GM23248 (cell line): ENCODE measurements around the gene FAM110D. TPM values are rescaled to one million over a fixed set of nuclear protein-coding genes. Genes with fewer than 3 reads are reported as not detected.

Experiments used
- DNase-seq: peaks from one replicate; pipeline ENCODE4 v3.0.0-alpha.2; 2015
- H2AFZ ChIP-seq: fragments of 200-600 bp; sonication (generic); 2 replicates; pipeline ENCODE4 v1.6.1; 2016; ENCODE audit warnings: antibody characterized with exemption
- H3F3A ChIP-seq: fragments of 200-600 bp; sonication (generic); 2 replicates; pipeline ENCODE4 v1.6.1; 2016; ENCODE audit warnings: mild to moderate bottlenecking, antibody characterized with exemption, mixed run types; ENCODE audit not compliant: insufficient read depth
- H3K27ac ChIP-seq: fragments of 200-600 bp; sonication (generic); 2 replicates; pipeline ENCODE4 v1.5.1; 2016; ENCODE audit warnings: mild to moderate bottlenecking
- H3K27me3 ChIP-seq: fragments of 200-600 bp; sonication (generic); replicated peaks from 2 replicates; pipeline ENCODE4 v1.6.1; 2016; ENCODE audit warnings: mild to moderate bottlenecking; ENCODE audit not compliant: insufficient read depth
- H3K36me3 ChIP-seq: fragments of 200-600 bp; sonication (generic); 2 replicates; pipeline ENCODE4 v1.6.1; 2016; ENCODE audit warnings: low read depth, mild to moderate bottlenecking
- H3K4me1 ChIP-seq: fragments of 200-600 bp; sonication (generic); 2 replicates; pipeline ENCODE4 v1.6.1; 2016; ENCODE audit warnings: mild to moderate bottlenecking; ENCODE audit not compliant: insufficient read depth
- H3K4me2 ChIP-seq: fragments of 200-600 bp; sonication (generic); one replicate; pipeline ENCODE4 v1.6.1; 2016; ENCODE audit warnings: mild to moderate bottlenecking; ENCODE audit not compliant: unreplicated experiment
- H3K4me3 ChIP-seq: fragments of 200-600 bp; sonication (generic); 2 replicates; pipeline ENCODE4 v1.5.1; 2016; ENCODE audit warnings: mild to moderate bottlenecking
- H3K79me2 ChIP-seq: fragments of 200-600 bp; sonication (generic); 2 replicates; pipeline ENCODE4 v1.6.1; 2016; ENCODE audit warnings: mild to moderate bottlenecking; ENCODE audit not compliant: insufficient read depth
- H3K9ac ChIP-seq: fragments of 200-600 bp; sonication (generic); 2 replicates; pipeline ENCODE4 v1.6.1; 2016; ENCODE audit warnings: mild to moderate bottlenecking
- H3K9me2 ChIP-seq: fragments of 200-600 bp; sonication (generic); 2 replicates; pipeline ENCODE4 v1.6.1; 2016; ENCODE audit warnings: mixed run types, mild to moderate bottlenecking, moderate library complexity; ENCODE audit not compliant: insufficient read depth
- H3K9me3 ChIP-seq: fragments of 200-600 bp; sonication (generic); one replicate; pipeline ENCODE4 v1.6.1; 2017; ENCODE audit warnings: low read depth
- H4K20me1 ChIP-seq: fragments of 200-600 bp; sonication (generic); 2 replicates; pipeline ENCODE4 v1.6.0; 2016; ENCODE audit not compliant: insufficient read depth
- EZH2 ChIP-seq: fragments of 200-600 bp; sonication (generic); IDR thresholded peaks from 2 replicates; pipeline ENCODE4 v1.6.1; 2018; ENCODE audit warnings: antibody characterized with exemption, mild to moderate bottlenecking; ENCODE audit not compliant: insufficient read depth, poor library complexity, severe bottlenecking
- EZH2phosphoT487 ChIP-seq: fragments of 200-600 bp; sonication (generic); IDR thresholded peaks from 2 replicates; pipeline ENCODE4 v1.6.1; 2018; ENCODE audit warnings: antibody characterized with exemption, moderate library complexity, mild to moderate bottlenecking, low read depth; ENCODE audit not compliant: insufficient read depth
- WGBS, 2 experiments: methylation state at CpG; one replicate each; pipeline ENCODE4 v1.1.6; 2015 to 2017; ENCODE audit warnings: low lambda C conversion rate in 2 of 2, low coverage in 1 of 2; ENCODE audit errors: missing lambda C conversion rate in 2 of 2; 5-methylcytosine and 5-hydroxymethylcytosine counted together
- in situ Hi-C: fragments of 300-500 bp; cut with MboI; formaldehyde crosslinking; loops from 2 replicates; pipeline ENCODE4 v1.15.0; 2020
- polyA plus RNA-seq: library from polyadenylated mRNA; unstranded; fragments of >200 nt; fragmentation: Nextera tagmentation; extraction: Ambion mirVana; gene quantifications from 2 replicates; pipeline ENCODE4 v1.2.1, GENCODE V29; 2016
- total RNA-seq: library from RNA; depleted of rRNA; stranded (reverse); fragments of >200 nt; shearing (Covaris generic); gene quantifications from 2 replicates; pipeline ENCODE4 v1.2.3, GENCODE V29; 2014

Gene FAM110D
- total and polyA plus RNA-seq, 2 experiments from 2014 or later = not detected

GRCh38 chr1:26124418-26125331, 34.2 kb upstream of the FAM110D start:
- H3K36me3 ChIP-seq = peaks cover 4% of the 10 kb centered on the region; the same call in 1 of the 2 replicates
- H3K27me3 ChIP-seq = no peaks in the 10 kb centered on the region
- H3K79me2 ChIP-seq = no peaks in the 10 kb centered on the region
- in situ Hi-C loops = no loop called here
- H2AFZ ChIP-seq = no peak overlapping the region
- H3K4me2 ChIP-seq = no peak overlapping the region
- no peak overlapping the region for H3K9ac ChIP-seq
- TF ChIP-seq EZH2phosphoT487 (no peak), EZH2 (no peak)
- peaks cover 22% of the 10 kb centered on the region for H3F3A ChIP-seq
- no peaks in the 10 kb centered on the region for H3K9me2 ChIP-seq
- peaks cover 13% of the 10 kb centered on the region for H3K4me1 ChIP-seq
- H4K20me1 ChIP-seq = no peaks in the 10 kb centered on the region
- H3K4me3 ChIP-seq = no peak overlapping the region
- no peaks in the 10 kb centered on the region for H3K9me3 ChIP-seq
- WGBS, 2 experiments = 83% methylated on average over 4 of the region's 4 CpGs
- no peak overlapping the region for H3K27ac ChIP-seq
- no peak for DNase-seq

DNA sequence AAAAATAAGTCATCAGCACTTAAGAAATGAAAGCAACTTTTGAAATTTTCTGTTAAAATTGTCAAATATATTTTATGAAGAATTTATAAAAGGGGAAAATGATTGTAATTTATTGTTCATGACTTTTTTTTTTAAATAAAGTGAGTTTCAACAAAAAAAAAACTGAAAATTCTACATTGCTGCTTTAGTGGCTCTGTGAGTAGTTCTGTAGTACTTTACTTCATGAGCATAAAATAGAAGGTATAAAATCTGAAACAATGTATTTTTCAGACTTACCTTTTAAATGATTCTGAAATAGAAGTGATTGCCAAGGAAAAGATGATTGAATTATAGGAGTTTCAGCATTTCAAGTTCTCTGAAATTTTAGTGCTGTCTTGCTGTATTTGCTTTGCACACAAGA, 33.5 kb upstream of the FAM110D start:
- no peak for DNase-seq
- Histone ChIP-seq H3K79me2 (no peaks in the 10 kb centered on the region), H3K27me3 (no peaks in the 10 kb centered on the region), H2AFZ (no peak overlapping the region), H3K4me1 (peaks cover 13% of the 10 kb centered on the region), H3K27ac (no peak overlapping the region), H4K20me1 (no peaks in the 10 kb centered on the region), H3K4me2 (no peak overlapping the region), H3K4me3 (no peak overlapping the region), H3K9me3 (no peaks in the 10 kb centered on the region), H3K36me3 (peaks cover 4% of the 10 kb centered on the region; the same call in 1 of the 2 replicates), H3K9me2 (no peaks in the 10 kb centered on the region), H3F3A (peaks cover 22% of the 10 kb centered on the region), H3K9ac (no peak overlapping the region)
- in situ Hi-C loops = no loop called here
- TF ChIP-seq EZH2phosphoT487 = no peak
- no peak for TF ChIP-seq EZH2

DNA sequence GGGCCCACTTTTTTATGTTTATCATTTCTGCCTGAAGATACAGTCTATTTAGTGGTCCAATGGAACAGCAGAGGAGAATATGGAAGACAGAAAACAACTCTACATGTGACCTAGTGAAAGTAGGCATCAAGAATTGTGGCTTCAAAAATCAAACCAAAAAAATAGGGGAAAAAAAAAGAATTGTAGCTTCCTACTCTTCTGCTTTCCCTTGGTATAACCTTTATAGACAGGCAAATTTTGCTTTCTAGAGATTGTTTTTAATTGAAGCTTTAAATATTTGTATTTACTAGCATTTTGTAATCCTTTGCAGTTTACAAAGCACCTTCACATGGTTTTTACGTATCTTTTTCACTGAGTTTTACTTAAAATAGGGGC, 32.9 kb upstream of the FAM110D start:
- H3K27me3 ChIP-seq = no peaks in the 10 kb centered on the region
- H3K9ac ChIP-seq = no peak overlapping the region
- TF ChIP-seq EZH2phosphoT487 (no peak), EZH2 (no peak)
- no peaks in the 10 kb centered on the region for H4K20me1 ChIP-seq
- H3K4me3 ChIP-seq = no peak overlapping the region
- WGBS, 2 experiments = 95 to 100% methylated on average over 1 of the region's 1 CpG
- no peak overlapping the region for H3K4me2 ChIP-seq
- H3K79me2 ChIP-seq = no peaks in the 10 kb centered on the region
- peaks cover 22% of the 10 kb centered on the region for H3F3A ChIP-seq
- H2AFZ ChIP-seq = no peak overlapping the region
- H3K9me2 ChIP-seq = no peaks in the 10 kb centered on the region
- no peak overlapping the region for H3K27ac ChIP-seq
- no peaks in the 10 kb centered on the region for H3K9me3 ChIP-seq
- H3K36me3 ChIP-seq = peaks cover 4% of the 10 kb centered on the region; the same call in 1 of the 2 replicates
- in situ Hi-C loops = no loop called here
- peaks cover 13% of the 10 kb centered on the region for H3K4me1 ChIP-seq
- no peak for DNase-seq

GRCh38 chr1:26126321-26127084, 32.4 kb upstream of the FAM110D start:
- Histone ChIP-seq H3K4me1 (peaks cover 13% of the 10 kb centered on the region), H3K27me3 (no peaks in the 10 kb centered on the region), H2AFZ (no peak overlapping the region), H3F3A (peaks cover 22% of the 10 kb centered on the region), H3K4me2 (no peak overlapping the region), H3K9me2 (no peaks in the 10 kb centered on the region), H3K9me3 (no peaks in the 10 kb centered on the region), H3K36me3 (peaks cover 4% of the 10 kb centered on the region; the same call in 1 of the 2 replicates), H3K27ac (no peak overlapping the region), H3K4me3 (no peak overlapping the region), H3K79me2 (no peaks in the 10 kb centered on the region), H3K9ac (no peak overlapping the region), H4K20me1 (no peaks in the 10 kb centered on the region)
- no peak for DNase-seq
- 90% methylated on average over 9 of the region's 9 CpGs for WGBS, 2 experiments
- in situ Hi-C loops = no loop called here
- TF ChIP-seq EZH2phosphoT487 (no peak), EZH2 (no peak)
